Peyer's patch (tissue), 4 donors: ENCODE measurements around the gene VPS8. TPM values are rescaled to one million over a fixed set of nuclear protein-coding genes. Genes with fewer than 3 reads are reported as not detected.

Source experiments
- DNase-seq, 3 donors: peaks; one replicate each; pipeline ENCODE4 v3.0.0-alpha.2; 2017 to 2019
- H3K27ac ChIP-seq, 4 donors: fragments of 200-600 bp; sonication (generic); one replicate each; pipeline ENCODE4 v1.5.1; 2016 to 2019
- H3K27me3 ChIP-seq, 2 donors: fragments of 200-600 bp; sonication (generic); one replicate each; pipeline ENCODE4 v1.5.1; 2019
- H3K36me3 ChIP-seq, 3 donors: fragments of 200-600 bp; sonication (generic); one replicate each; pipeline ENCODE4 v1.5.1; 2016 to 2019
- H3K4me1 ChIP-seq, 4 donors: fragments of 200-600 bp; sonication (generic); one replicate each; pipeline ENCODE4 v1.5.1; 2016 to 2019
- H3K4me3 ChIP-seq, 4 donors: fragments of 200-600 bp; sonication (generic); 1 replicate in 3 of 4; 2 replicates in 1 of 4; pipeline ENCODE4 v1.5.1; 2016 to 2019; ENCODE audit warnings: mild to moderate bottlenecking in 1 of 4
- H3K9me3 ChIP-seq, 4 donors: fragments of 200-600 bp; sonication (generic); one replicate each; pipeline ENCODE4 v1.5.1; 2016 to 2019; ENCODE audit warnings: mild to moderate bottlenecking in 1 of 4
- POLR2A ChIP-seq, 2 donors: fragments of 450-650 bp; IDR thresholded peaks; one replicate each; pipeline ENCODE4 v1.5.1; 2017; ENCODE audit warnings: antibody characterized with exemption in 2 of 2, mild to moderate bottlenecking in 2 of 2, moderate library complexity in 2 of 2
- total RNA-seq, 4 donors: library from RNA; depleted of rRNA; stranded (reverse); fragments of >200 nt; gene quantifications; one replicate each; pipeline ENCODE4 v1.1.0, GENCODE V29; 2016
- TF ChIP-seq, protein P1 (sequence below), 6 experiments: fragments of 450-650 bp in 4 of 6; fragments of 200-600 bp in 2 of 6; sonication (generic) in 1 of 6; IDR thresholded peaks; one replicate each; pipeline ENCODE4 v1.5.1; 2017 to 2019; ENCODE audit warnings: antibody characterized with exemption in 6 of 6, mild to moderate bottlenecking in 3 of 6, moderate library complexity in 1 of 6

VPS8 gene
- total RNA-seq, 4 donors from 2014 or later = 49.7 to 109 (median 74.3) TPM

DNA sequence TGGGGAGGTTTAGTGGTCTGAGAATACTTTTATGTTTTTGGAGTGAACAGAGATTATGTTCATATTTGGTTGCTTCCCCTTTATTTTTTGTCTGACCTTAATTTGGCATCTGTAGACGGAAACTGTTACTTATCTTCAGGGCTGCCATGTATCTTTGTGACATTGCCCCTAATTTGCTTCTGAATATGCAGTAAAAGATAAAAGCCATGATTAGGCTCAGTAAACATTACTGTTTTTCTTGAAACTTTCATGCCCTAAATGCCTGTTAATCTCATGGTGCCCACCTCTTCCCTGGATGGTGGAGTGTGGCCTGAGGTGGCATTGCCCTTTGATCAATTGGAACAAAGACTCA lies 234.2 kb downstream of the VPS8 start:
- TF ChIP-seq, protein P1, sequence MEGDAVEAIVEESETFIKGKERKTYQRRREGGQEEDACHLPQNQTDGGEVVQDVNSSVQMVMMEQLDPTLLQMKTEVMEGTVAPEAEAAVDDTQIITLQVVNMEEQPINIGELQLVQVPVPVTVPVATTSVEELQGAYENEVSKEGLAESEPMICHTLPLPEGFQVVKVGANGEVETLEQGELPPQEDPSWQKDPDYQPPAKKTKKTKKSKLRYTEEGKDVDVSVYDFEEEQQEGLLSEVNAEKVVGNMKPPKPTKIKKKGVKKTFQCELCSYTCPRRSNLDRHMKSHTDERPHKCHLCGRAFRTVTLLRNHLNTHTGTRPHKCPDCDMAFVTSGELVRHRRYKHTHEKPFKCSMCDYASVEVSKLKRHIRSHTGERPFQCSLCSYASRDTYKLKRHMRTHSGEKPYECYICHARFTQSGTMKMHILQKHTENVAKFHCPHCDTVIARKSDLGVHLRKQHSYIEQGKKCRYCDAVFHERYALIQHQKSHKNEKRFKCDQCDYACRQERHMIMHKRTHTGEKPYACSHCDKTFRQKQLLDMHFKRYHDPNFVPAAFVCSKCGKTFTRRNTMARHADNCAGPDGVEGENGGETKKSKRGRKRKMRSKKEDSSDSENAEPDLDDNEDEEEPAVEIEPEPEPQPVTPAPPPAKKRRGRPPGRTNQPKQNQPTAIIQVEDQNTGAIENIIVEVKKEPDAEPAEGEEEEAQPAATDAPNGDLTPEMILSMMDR (IDR thresholded peaks at IDR 0.05) = no peak
- no peak for TF ChIP-seq POLR2A (IDR thresholded peaks at IDR 0.05)
- H3K4me1 ChIP-seq = peaks cover 0 to 11% (median 0%) of the 10 kb centered on the region in 4 donors
- no peak overlapping the region for H3K4me3 ChIP-seq
- H3K27ac ChIP-seq = peak overlapping the region in 3 of 4 donors; percentile 17 to 57 (median 38)
- H3K9me3 ChIP-seq = no peaks in the 10 kb centered on the region
- peaks cover 0 to 28% (median 0%) of the 10 kb centered on the region in 3 donors for H3K36me3 ChIP-seq
- no peaks in the 10 kb centered on the region for H3K27me3 ChIP-seq
- no peak for DNase-seq

DNA sequence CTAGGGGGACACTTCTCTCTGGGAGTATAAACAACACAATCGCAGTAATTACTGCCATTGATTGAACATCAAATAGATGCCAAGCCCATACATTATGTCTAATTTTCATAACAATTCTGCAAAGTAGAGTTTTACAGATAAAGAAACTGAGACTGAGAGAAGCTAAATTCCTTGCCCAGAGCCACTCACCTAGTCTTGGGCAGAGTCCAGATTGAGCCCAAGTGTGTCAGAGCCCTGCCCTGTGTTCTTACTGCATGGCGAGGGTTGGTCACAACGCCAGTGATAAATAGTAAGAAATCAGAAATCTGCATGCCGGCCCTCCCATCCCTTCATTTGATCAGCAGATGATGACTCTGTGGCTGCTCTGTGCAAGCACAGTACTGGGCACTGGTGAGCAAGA lies 234.6 kb downstream of the VPS8 start:
- peaks cover 0 to 31% (median 0%) of the 10 kb centered on the region in 3 donors for H3K36me3 ChIP-seq
- H3K4me1 ChIP-seq = peaks cover 0 to 11% (median 0%) of the 10 kb centered on the region in 4 donors
- peak in 1 of 3 donors; percentile 54 for DNase-seq
- no peak for TF ChIP-seq POLR2A (IDR thresholded peaks at IDR 0.05)
- TF ChIP-seq, protein P1 (IDR thresholded peaks at IDR 0.05) = no peak
- no peaks in the 10 kb centered on the region for H3K27me3 ChIP-seq
- no peak overlapping the region for H3K4me3 ChIP-seq
- no peaks in the 10 kb centered on the region for H3K9me3 ChIP-seq
- peak overlapping the region in 3 of 4 donors; percentile 17 to 57 (median 38) for H3K27ac ChIP-seq

DNA sequence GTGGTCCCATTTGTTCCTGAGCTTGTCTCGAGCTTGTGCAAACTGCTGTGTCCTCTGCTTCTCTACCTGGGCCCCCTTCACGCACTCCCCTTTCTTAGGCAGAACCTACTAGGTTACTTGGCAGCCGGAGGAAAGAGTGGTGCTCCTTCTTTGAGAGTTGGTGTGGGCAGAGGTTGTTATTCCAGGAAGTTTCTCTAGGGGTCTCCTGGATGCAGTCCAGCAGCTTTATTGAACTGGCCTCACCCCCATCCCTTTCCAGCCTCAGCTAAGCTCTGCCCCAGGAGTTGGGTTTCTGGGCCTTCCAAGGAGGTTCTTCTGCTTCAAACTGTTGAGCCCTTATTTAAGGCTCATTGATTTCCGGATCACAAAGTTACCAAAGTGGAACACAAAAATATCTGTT lies 237.7 kb downstream of the VPS8 start:
- TF ChIP-seq, protein P1 (IDR thresholded peaks at IDR 0.05) = no peak
- no peak for TF ChIP-seq POLR2A (IDR thresholded peaks at IDR 0.05)
- no peak for DNase-seq
- Histone ChIP-seq H3K4me3 (no peak overlapping the region), H3K27ac (no peak overlapping the region), H3K27me3 (no peaks in the 10 kb centered on the region), H3K9me3 (no peaks in the 10 kb centered on the region), H3K36me3 (peaks cover 0 to 40% (median 0%) of the 10 kb centered on the region in 3 donors), H3K4me1 (peaks cover 0 to 11% (median 0%) of the 10 kb centered on the region in 4 donors)

DNA sequence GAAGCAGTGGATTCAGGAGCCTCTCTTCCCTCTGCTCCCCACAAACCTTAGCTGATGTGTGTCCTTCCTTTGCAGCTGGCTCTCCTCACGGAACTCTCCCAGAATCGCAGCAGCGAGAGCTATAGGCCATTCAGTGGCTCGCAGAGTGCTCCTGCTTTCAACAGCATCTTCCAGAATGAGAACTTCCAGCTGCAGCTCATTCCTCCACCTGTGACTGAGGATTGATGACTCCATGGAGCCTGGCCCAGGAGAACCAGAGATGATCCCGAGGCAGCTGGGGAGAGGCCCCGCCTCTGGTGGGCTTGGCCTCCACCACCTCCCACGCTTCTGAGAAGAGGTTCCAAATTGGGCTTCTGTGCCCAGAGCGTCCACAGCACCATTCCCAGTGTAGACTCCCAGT lies 239.8 kb downstream of the VPS8 start:
- Histone ChIP-seq H3K36me3 (peaks cover 0 to 40% (median 0%) of the 10 kb centered on the region in 3 donors), H3K27ac (no peak overlapping the region)

DNA sequence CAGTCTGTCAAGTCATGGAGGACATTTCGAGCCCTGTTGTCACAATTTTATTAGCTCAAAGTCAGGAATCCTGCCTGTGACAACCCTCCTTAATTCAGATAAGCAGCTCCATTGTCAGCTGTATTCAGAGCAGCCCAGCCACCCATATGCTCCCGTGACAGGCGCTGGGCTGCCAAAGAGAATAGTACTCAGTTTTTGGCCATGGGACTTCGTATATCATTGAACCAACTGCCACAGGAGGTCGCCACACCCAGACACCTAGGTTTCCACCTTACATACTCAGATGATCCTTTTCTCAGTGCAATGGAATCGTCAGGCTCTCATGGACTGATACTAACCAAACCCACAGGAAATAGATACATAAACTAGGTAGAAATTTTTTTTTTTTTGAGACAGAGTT lies 240.7 kb downstream of the VPS8 start:
- no peak for DNase-seq
- Histone ChIP-seq H3K4me1 (no peaks in the 10 kb centered on the region), H3K36me3 (peaks cover 0 to 40% (median 0%) of the 10 kb centered on the region in 3 donors)

More for the DNA sequence above, 239.8 kb downstream of the VPS8 start:
- no peaks in the 10 kb centered on the region for H3K27me3 ChIP-seq
- no peak for DNase-seq
- peaks cover 0 to under 1% (median 0%) of the 10 kb centered on the region in 4 donors for H3K4me1 ChIP-seq
- H3K4me3 ChIP-seq = no peak overlapping the region
- H3K9me3 ChIP-seq = no peaks in the 10 kb centered on the region
- no peak for TF ChIP-seq POLR2A (IDR thresholded peaks at IDR 0.05)
- TF ChIP-seq, protein P1 (IDR thresholded peaks at IDR 0.05) = no peak

More for the DNA sequence above, 240.7 kb downstream of the VPS8 start:
- Histone ChIP-seq H3K9me3 (no peaks in the 10 kb centered on the region), H3K27ac (no peak overlapping the region), H3K27me3 (no peaks in the 10 kb centered on the region), H3K4me3 (no peak overlapping the region)
- no peak for TF ChIP-seq POLR2A (IDR thresholded peaks at IDR 0.05)
- TF ChIP-seq, protein P1 (IDR thresholded peaks at IDR 0.05) = no peak
